GM19328 (cell line): ENCODE measurements around the gene HES4.
A peak's percentile ranks its signal among the peaks of the same experiment; 100 is the strongest.
"Not testable (repeated sequence)": the region's sequence is repeated elsewhere in the genome, so short reads cannot be mapped to it uniquely, and the experiment has no call there.

Experiments
- ATAC-seq: cut with Tn5 transposase; IDR thresholded peaks from one replicate; pipeline ENCODE4 v1.9.1; 2021; ENCODE audit warnings: mild to moderate bottlenecking, moderate library complexity; ENCODE audit not compliant: unreplicated experiment

The HES4 gene

DNA sequence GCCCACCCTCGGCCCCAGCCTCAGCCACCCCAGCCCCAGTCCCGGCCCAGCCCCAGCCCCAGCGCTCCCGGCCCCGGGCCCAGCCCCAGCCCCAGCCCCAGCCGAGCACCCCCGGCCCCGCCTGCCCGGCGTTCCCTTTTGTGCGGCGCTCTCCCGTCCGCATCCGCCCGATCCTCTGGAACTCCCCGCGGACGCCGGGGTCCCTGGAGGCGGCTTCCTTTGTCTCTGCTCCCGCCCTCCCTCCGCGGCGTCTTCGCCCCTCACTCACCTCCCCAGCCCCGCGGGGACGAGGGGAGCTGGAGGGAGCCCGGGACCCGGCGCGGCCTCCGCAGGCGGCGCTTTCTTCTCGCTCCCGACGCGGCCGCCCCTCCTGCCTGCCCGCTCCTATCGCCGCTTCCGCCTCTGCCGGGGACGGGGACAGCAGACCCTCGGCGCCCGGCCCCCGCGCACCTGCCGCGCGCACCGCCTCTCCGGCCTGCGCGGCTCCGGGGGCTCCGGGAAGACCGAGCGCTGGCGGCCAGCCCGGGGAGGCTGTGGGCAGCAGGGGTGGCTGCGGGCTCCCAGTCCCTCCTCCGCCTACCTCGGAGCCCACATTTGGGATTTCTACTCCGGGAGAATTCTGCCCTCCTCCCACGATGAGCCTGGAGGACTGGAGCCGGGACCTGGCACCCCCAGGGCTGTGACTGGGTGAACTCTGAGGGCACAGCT, 34.0 kb upstream of the HES4 start:
- ATAC-seq = no peak

DNA sequence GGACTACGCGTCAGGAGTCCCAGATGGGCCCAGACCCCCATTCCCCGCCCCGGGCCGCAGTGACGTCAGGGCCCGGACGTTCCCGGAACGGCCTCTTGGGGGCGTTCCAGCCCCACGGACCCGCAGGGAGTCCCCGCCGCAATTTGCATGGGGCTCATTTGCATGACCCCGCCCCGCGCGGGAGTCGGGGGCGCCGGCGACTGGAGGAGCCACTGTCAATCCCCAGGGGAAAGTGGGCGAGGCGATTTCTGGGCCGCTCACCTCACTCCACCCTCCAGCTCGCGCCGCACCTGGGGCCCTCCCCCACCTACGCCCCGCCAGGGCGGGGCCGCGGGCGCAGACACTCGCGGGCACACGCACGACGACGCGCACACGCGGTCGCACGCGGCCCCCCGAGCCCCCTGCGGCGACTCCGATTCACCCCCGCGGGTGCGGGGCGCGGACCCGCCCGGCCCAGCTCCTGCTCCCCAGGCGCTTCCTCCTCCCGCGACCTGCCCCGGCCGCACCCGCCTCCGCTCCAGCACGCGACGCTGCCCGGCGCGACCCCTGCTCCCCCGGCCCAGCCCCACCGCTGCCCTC, 33.2 kb upstream of the HES4 start:
- ATAC-seq = peak; percentile 79

- ATAC-seq = no peak
Measured at GRCh38 chr1:1032424-1032823, 32.5 kb upstream of the HES4 start.

DNA sequence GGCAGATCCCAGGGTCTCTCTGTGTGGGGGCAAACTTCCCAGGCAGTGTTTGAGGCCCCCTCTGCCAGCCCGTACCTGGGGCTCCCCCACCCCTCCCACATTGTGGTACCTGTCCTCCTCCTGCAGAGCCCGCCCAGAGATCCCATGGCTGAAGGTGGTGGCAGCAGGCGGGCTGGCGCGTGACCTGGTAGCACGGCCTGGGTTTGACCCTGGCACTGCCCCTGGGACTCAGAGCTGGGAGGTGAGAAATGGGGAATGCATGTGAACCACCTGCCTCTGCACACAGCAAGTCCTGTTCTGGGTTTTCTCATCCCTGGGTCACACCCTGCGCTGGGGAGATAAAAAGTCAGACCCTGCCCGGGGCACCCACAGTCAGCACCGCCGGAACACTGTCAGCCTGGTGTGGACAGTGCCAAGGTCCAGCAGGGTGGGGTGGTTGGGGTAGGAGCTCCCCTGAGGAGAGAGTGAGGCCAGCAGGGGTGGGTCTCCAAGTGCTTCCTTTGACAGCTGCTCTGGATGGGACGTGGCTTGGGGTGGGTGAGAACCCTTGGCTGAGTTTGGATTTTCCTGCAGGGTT, 31.9 kb upstream of the HES4 start:
- ATAC-seq = no peak

GRCh38 chr1:1030867-1031658, 31.2 kb upstream of the HES4 start:
- not testable (repeated sequence) for ATAC-seq

- no peak for ATAC-seq
Measured at GRCh38 chr1:1027791-1028190, 27.9 kb upstream of the HES4 start.

DNA sequence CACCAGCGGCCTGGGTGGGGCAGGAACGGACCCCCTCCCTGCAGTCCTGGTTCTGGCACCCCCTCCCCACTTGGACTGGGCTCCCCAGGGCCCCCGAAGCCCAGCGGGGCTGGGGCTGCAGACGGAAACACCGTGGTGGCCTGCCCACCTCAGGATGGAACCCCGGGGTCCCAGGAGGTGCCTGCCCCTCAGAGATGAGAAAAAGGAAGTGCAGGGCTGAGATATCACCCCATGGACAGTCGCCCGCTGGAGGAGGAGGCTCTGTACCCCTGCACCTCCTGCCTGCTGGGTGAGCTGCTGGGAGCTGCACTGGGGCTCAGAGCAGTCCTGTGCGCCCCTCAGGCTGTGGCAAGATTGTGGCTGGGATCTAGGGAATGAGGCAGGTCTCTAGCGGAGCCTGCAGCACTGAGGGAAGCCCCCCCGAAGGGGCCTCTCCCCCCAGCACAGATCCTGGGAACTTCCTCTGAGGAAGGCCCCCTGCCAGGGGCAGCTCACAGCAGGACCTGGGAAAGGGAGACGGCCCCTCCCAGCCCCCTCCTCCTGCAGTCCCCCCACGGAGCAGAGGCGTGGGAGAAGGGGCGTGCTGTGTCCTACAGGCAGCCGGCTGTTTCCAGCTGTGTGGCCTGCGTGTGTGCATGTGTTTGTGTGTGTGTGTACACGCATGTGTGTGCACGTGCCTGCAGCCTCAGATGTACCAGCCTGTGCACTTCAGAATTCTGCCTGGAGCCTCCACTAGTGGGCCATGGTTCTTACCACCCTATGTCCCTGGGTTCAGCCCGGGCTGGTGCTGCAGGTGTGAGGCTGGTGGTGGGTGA, 26.9 kb upstream of the HES4 start:
- no peak for ATAC-seq

- ATAC-seq = no peak
Measured at GRCh38 chr1:1025730-1026129, 25.8 kb upstream of the HES4 start.

- ATAC-seq = no peak
Measured at GRCh38 chr1:1024771-1025699, 25.1 kb upstream of the HES4 start.

DNA sequence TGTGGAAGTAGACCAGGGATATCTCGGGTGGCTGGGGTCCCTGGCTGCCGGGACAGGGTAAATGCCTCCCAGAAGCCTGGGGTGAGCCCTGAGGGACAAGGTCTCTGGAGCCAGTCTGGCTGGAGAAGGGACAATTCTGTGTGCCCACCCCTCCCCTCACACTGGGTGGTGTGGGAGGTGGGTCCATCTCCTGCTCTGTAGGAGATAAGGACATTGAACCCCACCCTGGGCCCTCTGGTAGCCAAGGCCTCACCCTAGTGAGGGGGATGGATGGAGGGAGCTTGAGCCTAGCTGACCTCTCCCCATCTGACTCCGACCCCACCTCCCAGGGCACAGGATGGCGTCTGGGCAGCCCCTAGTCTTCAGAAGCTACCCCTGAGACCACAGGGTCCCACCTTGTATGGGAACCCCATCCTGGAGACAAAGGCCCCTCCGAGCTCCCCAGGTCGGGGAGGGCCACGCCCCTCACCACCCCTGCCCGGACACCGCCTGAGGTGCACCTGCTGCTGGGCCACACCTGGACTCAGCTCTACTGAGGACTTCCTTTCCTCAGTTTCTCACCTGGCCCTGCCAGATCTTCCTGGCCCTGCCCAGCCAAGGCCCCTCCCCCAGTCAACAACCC, 24.4 kb upstream of the HES4 start:
- no peak for ATAC-seq

- no peak for ATAC-seq
Measured at GRCh38 chr1:1023700-1024099, 23.8 kb upstream of the HES4 start.

DNA sequence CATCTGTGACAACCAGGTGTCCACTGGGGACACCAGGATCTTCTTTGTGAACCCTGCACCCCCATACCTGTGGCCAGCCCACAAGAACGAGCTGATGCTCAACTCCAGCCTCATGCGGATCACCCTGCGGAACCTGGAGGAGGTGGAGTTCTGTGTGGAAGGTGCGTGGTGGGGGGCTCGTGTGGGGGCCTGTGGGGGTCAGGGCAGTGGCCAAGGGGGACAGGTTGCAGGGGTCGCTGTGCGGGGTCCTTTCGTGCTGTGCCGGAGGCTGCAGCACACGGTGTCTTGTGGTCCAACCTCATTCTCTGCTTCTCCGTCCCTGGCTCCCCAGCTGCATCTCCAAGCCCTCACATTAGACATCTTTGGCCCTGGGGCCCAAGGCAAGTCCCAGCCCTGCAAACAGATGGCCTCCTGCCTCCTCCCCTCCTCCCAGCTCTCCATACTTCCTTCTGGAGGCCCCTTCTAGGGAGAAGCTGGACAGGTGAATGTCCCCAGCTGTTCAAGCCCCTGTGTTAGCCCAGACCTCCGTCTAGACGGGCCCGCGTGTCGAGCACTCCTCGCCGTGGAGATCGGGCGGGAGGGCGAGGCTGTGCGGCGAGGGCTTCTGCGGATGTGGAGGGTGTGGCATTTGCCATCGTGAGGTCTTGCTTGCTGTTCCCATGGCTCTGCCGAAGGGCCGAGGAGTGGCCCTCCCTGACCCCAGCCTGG, 22.6 kb upstream of the HES4 start:
- no peak for ATAC-seq

GRCh38 chr1:1021920-1022259, 22.0 kb upstream of the HES4 start:
- no peak for ATAC-seq

GRCh38 chr1:1021010-1021919, 21.4 kb upstream of the HES4 start:
- no peak for ATAC-seq

- ATAC-seq = peak; percentile 11
Measured at GRCh38 chr1:1020415-1021009, 20.6 kb upstream of the HES4 start.

GRCh38 chr1:1020000-1020404, 20.1 kb upstream of the HES4 start, which contains the start of gene AGRN:
Gene AGRN, plus strand, starts transcription at chr1:1020120. Its CDS starts 53 bp downstream, at chr1:1020173.
- peak; percentile 13 for ATAC-seq
